DMS114 treated with DMSO at 0.1 percent for 48 hours (cell line): ENCODE measurements around the gene QSOX1.
"Not testable (repeated sequence)": the region's sequence is repeated elsewhere in the genome, so short reads cannot be mapped to it uniquely, and the experiment has no call there.

Source experiments
- DNase-seq: peaks from one replicate; lab custom pipeline; 2025; ENCODE audit not compliant: unreplicated experiment; lab: John Stamatoyannopoulos, UW

Gene QSOX1

GRCh38 chr1:180154325-180155181 lies at the start of gene QSOX1:
QSOX1 (plus strand) TSS chr1:180154869; CDS start chr1:180154908, 39 bp downstream.
- DNase-seq, result peak; percentile 56

DNA sequence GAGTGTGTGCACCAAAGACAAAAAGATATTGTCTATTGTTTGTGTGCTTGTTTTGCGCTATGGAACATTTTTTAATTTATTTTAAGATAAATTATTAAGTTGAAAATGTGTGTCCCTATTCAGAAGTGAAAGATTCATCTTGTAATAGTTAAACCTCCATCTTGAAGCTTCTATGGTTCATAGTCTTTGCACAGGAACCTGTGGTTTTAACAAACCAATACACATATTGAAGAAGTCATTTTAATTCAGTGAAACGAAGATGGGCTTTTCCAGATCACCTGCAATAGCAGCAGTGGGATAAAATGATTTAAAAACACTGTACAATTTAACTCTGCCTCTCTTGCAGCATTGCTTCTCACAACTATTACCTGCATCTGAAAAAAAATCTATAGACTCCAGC lies 42.6 kb upstream of the QSOX1 start:
- DNase-seq, result no peak

DNA sequence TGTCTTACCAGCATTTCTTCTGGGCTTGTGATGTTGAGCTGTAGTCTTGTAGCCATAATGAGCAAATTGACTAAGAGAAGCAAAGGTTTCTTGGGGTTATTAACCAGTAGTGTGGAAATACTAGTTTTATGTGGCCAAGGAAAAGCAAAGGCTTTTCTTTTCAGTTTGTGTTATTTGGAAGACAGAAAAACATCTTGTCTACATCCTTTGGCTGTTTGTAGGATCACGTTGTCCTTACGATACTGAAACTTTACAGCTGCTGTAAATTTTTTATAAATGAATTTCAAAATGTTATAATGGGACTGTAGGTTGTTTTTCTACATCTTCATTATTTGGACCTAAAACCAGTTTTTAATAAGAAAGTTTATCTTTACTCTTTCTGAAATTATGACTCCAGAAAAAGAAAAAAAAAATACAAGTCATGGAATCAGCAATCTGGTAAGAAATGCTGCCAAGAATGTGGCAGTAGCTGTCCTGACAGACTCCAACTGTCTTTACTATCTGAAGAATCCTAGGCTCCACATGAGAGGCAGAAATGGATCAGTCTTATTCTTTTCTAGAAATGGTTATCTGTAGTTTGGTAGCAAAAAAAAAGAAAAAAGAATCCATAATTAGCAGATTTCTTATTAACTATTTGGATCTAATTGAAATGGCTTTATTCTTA lies 41.6 kb upstream of the QSOX1 start:
- no peak for DNase-seq

DNA sequence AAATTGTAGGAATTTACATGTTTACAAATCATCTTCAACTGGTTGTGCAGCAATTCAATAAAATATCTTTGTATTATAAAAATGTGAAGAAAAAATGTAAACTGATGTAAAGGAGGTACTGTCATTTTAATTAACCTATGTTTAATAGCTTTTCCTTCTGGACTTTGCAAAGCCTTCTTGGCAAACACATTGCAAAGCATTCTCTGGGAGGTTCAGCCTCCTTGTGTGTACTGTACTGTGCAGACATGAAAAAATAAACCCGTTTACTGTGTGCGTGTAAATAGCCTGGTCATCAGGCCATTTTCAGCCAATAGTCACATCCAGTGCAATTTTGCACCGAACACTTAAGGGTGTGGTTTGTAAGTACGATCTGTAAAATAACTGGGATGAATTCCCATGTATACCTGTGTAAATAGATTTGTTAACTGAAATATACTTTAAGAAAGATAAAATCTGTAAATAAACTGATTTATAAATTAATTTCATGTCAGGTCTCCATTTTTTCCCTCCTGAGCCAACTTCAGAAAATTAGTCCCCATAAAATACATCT lies 40.2 kb upstream of the QSOX1 start:
- no peak for DNase-seq

DNA sequence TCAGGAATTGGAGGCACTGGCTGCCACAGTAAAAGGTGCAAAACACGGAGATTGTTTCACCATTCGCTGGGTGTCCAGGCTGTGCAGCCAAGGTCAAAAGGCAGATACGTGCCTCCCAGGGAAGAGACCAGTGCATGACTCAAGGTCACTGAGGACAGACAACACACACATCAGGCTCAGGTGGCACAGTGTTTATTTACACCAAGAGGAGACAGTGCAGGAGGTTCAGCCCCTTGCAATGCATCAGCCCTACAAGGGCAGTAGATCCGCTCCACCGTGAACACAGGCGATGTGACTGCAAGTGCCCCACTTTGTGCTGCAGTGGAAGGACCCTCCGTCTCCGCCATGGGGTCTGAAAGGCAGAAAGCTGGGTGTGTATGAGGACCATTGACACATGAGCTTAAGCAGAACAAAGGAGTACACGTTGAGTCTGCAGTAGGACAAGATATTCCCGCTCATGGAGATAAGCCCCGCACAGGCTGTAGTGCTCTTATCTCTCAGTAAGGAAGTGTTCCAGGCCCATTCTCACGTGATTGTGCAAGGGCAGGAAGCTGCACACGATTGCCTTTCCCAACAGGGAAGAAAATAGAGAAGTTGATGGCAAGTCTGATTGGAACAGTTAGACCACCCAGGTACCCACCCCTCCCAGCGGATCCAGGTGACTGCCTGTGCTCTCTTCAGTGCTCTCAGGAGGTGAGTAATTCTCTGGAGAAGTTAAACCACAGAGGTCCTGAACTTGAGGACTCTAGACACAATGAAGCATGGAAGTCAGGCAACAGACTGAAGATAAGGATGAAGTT lies 37.5 kb upstream of the QSOX1 start:
- no peak for DNase-seq

GRCh38 chr1:180117764-180118116 lies 36.9 kb upstream of the QSOX1 start:
- no peak for DNase-seq

DNA sequence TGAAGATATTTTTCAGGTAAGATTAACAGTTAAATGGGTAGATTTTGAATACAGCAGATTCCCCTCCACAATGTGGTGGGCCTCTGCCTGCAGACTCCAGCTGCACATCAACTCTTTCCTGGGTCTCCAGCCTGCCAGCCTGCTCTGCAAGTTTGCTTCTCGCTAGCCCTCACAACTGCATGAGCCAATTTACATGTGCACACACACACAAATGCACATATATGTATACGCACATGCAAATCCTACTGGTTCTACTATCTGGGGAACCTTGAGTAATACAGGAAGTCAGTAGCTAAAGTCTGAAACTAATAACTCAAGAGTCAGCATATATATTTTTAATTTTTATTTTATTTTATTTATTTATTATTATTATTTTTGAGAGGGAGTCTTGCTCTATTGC lies 34.8 kb upstream of the QSOX1 start:
- DNase-seq, result no peak

GRCh38 chr1:180123463-180123936 lies 31.2 kb upstream of the QSOX1 start:
- no peak for DNase-seq

DNA sequence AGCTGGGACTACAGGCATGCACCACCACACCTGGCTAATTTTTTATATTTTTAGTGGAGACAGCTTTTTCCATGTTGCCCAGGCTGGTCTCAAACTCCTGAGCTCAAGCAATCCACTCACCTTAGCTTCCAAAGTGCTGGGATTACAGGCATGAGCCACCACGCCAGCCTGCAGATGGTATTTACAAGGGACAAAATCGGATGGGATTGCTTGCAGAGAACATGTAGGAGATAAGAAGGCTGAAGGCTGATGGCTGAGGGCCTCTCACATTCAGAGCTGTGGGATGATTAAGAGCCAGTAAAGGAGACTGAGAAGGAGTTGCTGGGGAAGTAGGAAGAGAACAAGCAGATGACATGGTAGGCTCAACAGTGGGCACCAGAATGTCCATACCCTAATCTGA lies 24.0 kb upstream of the QSOX1 start:
- DNase-seq, result no peak

- DNase-seq, result no peak
Measured at GRCh38 chr1:180131510-180131909, 23.2 kb upstream of the QSOX1 start.

DNA sequence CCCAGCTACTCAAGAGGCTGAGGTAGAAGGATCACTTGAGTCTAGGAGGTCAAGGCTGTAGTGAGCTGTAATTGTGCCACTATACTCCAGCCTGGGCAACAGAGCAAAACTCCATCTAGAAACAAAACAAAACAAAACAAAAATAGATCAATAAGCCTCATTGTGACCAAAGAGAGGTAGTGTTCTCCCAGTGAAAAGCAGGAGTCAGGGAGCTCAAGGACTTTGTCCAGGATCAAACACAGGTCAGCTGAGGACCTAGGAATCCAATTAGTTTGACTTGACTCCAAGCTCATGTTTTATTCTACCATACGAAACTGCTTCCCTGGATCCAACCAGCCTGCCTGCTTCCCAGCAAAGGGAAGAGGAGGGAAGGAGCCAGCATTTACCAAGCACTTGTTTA lies 21.5 kb upstream of the QSOX1 start:
- no peak for DNase-seq

DNA sequence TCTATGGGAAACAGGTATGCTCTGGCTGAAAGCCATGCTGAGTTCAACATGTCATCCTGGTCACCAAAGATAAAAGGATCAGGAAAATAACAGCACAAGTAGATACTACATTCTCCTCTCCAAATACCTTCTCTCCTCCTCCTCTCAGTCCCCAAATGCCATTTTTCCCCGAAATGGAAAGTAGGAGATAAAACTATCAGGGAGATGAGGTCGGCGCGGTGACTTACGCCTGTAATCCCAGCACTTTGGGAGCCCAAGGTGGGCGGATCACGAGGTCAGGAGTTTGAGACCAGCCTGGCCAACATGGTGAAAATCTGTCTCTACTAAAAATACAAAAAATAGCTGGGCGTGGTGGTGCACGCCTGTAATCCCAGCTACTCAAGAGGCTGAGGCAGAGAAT lies 21.0 kb upstream of the QSOX1 start:
- DNase-seq, result not testable (repeated sequence)

GRCh38 chr1:180135535-180135934 lies 19.1 kb upstream of the QSOX1 start:
- DNase-seq, result no peak

DNA sequence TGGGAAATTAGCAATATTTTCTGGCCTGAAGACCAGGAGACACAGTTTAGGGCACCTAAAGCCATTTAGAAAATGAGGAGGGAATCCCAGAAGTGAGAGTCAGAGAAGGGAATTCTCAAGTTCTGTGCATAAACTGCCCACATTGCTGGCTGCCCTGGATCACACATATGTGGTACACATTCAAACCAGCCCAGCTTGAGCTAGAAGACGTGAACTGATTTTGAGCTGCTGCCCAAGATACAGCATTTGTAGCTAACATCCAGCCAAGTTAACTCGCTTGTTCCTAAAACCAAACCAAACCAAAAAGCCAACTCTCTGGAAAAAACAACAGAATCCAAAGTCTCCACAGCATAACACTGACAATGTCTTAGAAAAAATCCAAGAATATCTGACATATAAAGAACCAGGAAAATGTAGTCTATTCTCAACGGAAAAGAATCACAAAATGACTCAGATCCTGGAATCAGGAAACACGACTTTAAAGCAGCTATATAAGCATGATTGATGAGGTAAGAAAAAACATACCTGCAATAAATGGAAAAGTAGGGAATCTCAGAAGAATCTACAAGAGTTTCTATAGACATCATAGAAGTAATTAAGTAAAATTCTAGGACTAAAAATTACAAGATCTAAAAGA lies 18.2 kb upstream of the QSOX1 start:
- no peak for DNase-seq

DNA sequence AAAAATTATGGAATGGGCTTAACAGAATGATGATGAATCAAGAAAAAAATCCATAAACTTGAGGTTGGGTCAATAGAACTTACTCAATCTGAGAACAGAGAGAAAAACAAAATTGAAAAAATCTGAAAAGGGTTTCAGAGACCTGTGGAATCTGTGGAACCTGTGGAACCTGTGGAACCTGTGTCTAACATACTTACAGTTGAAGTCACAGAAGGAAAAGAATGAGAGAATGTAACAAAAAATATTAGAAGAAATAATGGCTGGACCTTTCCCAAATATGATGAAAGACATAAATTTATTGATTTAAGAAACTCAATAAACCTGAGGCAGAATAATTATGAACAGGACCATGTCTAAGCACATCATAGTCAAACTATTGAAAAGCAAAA lies 17.7 kb upstream of the QSOX1 start:
- DNase-seq, result no peak

GRCh38 chr1:180137776-180138175 lies 16.9 kb upstream of the QSOX1 start:
- no peak for DNase-seq

DNA sequence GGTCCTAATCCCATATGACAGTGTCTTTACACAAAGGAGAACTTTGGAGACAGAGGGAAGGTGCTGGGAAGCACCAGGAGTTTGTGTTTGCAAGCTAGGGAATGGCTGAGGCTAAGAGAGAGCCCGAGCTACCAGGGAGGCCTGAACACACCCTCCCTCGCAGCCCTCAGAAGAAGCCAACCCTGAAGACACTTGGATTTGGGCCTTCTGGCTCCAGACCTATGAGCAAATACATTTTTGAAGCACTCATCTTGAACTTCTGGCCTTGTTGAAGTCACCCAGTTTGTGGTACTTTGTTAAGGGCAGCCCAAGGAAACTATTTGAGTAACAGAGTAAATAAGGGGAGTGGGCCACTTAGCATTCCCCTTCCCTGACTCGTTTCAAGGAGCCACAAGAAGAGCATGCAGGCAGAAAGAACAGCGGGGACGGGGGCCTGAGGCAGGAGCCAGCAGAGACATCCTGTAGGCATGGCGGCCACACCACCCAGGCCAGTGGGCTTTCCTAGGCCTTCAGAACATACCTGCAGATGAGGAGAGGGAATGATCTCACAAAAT lies 13.2 kb upstream of the QSOX1 start:
- no peak for DNase-seq

DNA sequence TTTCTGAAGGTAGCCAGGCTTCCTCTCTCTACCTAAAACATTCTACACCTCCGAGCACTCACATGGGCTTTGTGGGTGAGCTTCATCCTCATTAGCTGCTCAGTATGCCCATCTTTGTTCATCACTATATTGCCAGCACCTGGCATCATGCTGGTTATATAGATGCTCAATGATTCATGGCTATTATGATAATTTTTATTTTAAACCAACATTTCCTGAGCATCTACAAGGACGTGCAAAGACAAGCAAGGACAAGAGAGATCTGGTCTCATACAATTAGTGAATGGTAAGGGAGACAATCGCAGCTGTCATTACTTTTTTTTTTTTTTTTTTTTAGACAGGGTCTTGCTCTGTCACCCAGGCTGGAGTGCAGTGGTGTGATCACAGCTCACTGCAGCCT lies 11.3 kb upstream of the QSOX1 start:
- DNase-seq, result no peak

- no peak for DNase-seq
Measured at GRCh38 chr1:180144659-180145357, 9.9 kb upstream of the QSOX1 start.

DNA sequence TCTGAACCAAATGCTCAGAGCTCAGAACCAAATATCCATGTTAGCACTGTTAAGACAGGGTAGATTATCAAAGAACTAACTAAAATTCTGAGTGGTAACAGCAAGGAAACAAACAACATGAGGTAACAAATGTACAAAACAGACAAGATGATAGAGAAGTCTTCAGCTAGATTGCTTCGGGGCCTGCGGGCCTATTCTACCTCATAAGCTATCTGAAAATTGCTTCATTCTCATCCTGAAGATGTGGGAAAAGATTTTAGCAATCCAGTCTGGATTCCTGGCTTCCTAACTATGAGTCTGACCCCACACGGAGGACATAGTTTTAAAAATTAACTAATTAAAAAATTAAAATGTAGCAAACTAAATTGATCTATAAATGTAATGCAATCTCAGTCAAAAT lies 9.2 kb upstream of the QSOX1 start:
- no peak for DNase-seq
